Breast epithelium (tissue), 3 donors: ENCODE results near the gene AGBL5.

Experiments used
- CTCF ChIP-seq, 3 donors: fragments of 450-650 bp; IDR thresholded peaks; one replicate each; pipeline ENCODE4 v1.5.1; 2016 to 2017; ENCODE audit warnings: antibody characterized with exemption in 3 of 3, mild to moderate bottlenecking in 3 of 3, moderate library complexity in 3 of 3
- POLR2A ChIP-seq: fragments of 450-650 bp; IDR thresholded peaks from one replicate; pipeline ENCODE4 v1.6.1; 2016; ENCODE audit warnings: antibody characterized with exemption, mild to moderate bottlenecking, moderate library complexity
- POLR2AphosphoS5 ChIP-seq, 3 donors: sonication (generic); formaldehyde crosslinking; IDR thresholded peaks; one replicate each; pipeline ENCODE4 v1.6.1; 2017; ENCODE audit warnings: antibody characterized with exemption in 3 of 3

GRCh38 chr2:27085673-27086089 lies 34.2 kb downstream of the AGBL5 start:
- no peak for TF ChIP-seq CTCF (IDR thresholded peaks at IDR 0.05)
- peak in 2 of 3 donors; percentile 28 to 47 for TF ChIP-seq POLR2AphosphoS5 (IDR thresholded peaks at IDR 0.05)
- no peak for TF ChIP-seq POLR2A
